Measurements from ENCODE around the gene CDC25A. TPM values are rescaled to one million over a fixed set of nuclear protein-coding genes. Genes with fewer than 3 reads are reported as not detected.

CDC25A gene
- total and polyA plus RNA-seq, 2 of the 8 experiments (the other 6 are each of a cell fraction or from before 2014, with no cell fraction given), result 20.7 to 62.1 TPM

DNA sequence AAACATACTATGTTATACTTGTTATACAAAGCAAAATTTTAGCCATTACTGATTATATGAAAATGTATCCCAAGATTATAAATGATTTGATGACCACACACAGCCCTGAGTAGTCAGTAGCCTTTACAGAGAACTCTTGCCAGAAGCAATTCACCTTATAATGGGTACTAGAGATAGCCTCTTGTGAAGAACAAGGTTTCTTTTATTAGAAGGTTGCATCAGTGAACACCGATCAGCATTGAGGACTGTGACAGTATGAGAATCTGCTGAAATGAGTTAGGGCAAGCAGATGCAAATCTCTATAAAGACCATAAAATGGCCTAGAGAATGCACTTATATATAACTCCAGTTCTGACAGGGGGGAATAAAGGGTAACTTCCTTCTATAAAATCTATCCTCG, 10.1 kb downstream of the CDC25A start:
- Histone ChIP-seq H4K8ac (ENCODE audit: extremely low read depth, insufficient read depth, low read length) (no peak overlapping the region), H2BK20ac (ENCODE audit: low read length) (no peak overlapping the region), H3K18ac (ENCODE audit: extremely low read depth, low read length) (no peak overlapping the region), H3K9ac (replicated peaks in 1 of 4; ENCODE audit: extremely low read depth in 1 of 4, low read depth in 3 of 4, low read length in 3 of 4) (no peak overlapping the region), H3K79me2 (ENCODE audit: control insufficient read depth in 1 of 2, insufficient read depth in 2 of 2, low read length in 2 of 2) (peaks cover 0 to 57% of the 10 kb centered on the region in 2 experiments; a peak in 2 of 4 replicates), H3K23me2 (ENCODE audit: low read depth, low read length) (no peaks in the 10 kb centered on the region), H3K4ac (replicated peaks; ENCODE audit: insufficient read length, low read depth, low read length) (no peak overlapping the region), H3K79me1 (ENCODE audit: low read depth, low read length) (peaks cover 2% of the 10 kb centered on the region; the same call in 1 of the 2 replicates), H3K9me3 (ENCODE audit: insufficient read depth in 2 of 2, low read depth in 1 of 2, low read length in 1 of 2) (no peaks in the 10 kb centered on the region), H3K4me3 (ENCODE audit: extremely low read depth in 1 of 4, insufficient read depth in 2 of 4, low read depth in 3 of 4, low read length in 4 of 4) (no peak overlapping the region), H2BK5ac (ENCODE audit: low read depth, low read length) (no peak overlapping the region), H2AFZ (ENCODE audit: low read length) (no peak overlapping the region), H3K27ac (ENCODE audit: low read depth, low read length) (no peak overlapping the region), H2BK15ac (ENCODE audit: low read length) (no peak overlapping the region), H2AK5ac (ENCODE audit: low read depth, low read length) (no peak overlapping the region), H3K14ac (ENCODE audit: insufficient read length) (no peak overlapping the region), H3K56ac (replicated peaks; ENCODE audit: insufficient read length, low read depth, low read length) (no peak overlapping the region), H2BK12ac (ENCODE audit: low read depth, low read length) (no peak overlapping the region), H3K4me2 (ENCODE audit: insufficient read depth in 1 of 2, low read depth in 2 of 2, low read length in 2 of 2) (no peak overlapping the region), H4K20me1 (replicated peaks in 1 of 2; ENCODE audit: control insufficient read depth in 1 of 2, insufficient read depth in 2 of 2, low read length in 2 of 2) (peaks cover 7 to 14% of the 10 kb centered on the region in 2 experiments), H3K27me3 (replicated peaks in 1 of 4; ENCODE audit: control insufficient read depth in 3 of 4, extremely low read depth in 1 of 4, insufficient read depth in 3 of 4, low read length in 3 of 4) (no peaks in the 10 kb centered on the region), H3K23ac (ENCODE audit: insufficient read length) (no peak overlapping the region), H3K4me1 (replicated peaks in 1 of 4; ENCODE audit: control insufficient read depth in 3 of 4, insufficient read depth in 4 of 4, low read length in 3 of 4) (no peaks in the 10 kb centered on the region), H4K91ac (replicated peaks; ENCODE audit: insufficient read length, low read length) (no peak overlapping the region), H2BK120ac (replicated peaks; ENCODE audit: low read depth, low read length) (no peak overlapping the region), H3K36me3 (ENCODE audit: control insufficient read depth in 2 of 4, insufficient read depth in 4 of 4, low read length in 3 of 4) (peaks cover 63 to 98% (median 89%) of the 10 kb centered on the region in 4 experiments), H4K5ac (ENCODE audit: insufficient read length, low read depth, low read length) (no peak overlapping the region)
- TF ChIP-seq GABPA (IDR thresholded peaks at IDR 0.05; ENCODE audit: borderline replicate concordance, insufficient read depth, low read length) (no peak), BACH1 (IDR thresholded peaks at IDR 0.05; ENCODE audit: low read length) (no peak), JUND (IDR thresholded peaks at IDR 0.05; ENCODE audit: low read length) (no peak), SP4 (IDR thresholded peaks at IDR 0.05; ENCODE audit: low read length) (no peak), TCF12 (IDR thresholded peaks at IDR 0.05; ENCODE audit: low read depth, low read length) (no peak), SP1 (IDR thresholded peaks at IDR 0.05; ENCODE audit: low read depth, low read length) (no peak), TAF7 (optimal IDR thresholded peaks at IDR 0.05; ENCODE audit: borderline replicate concordance, low read depth, low read length) (no peak)
- CTCF ChIA-PET (ENCODE audit: partially characterized antibody), result interaction anchor here (1.1 to 1.6 kb wide), 4 partner anchors 17 to 258 kb away, joined by 3 to 5 read pairs (median 3); no protein-coding TSS in a partner anchor
- POLR2A ChIA-PET (ENCODE audit: partially characterized antibody), result interaction anchor here (1.8 to 1.9 kb wide), 2 partner anchors 9 to 11 kb away, joined by 4 to 8 read pairs; partner anchors contain the start of gene CDC25A
- DNase-seq (ENCODE audit: low read depth in 1 of 2, low spot score in 2 of 2) (no peak), FAIRE-seq (no peak)
- 92% methylated on average over 2 of the region's 2 CpGs; no CpG with 5 or more reads in 1 of the 2 experiments for WGBS, 2 experiments (ENCODE audit: extremely low coverage in 1 of 2, insufficient coverage in 1 of 2, insufficient read length in 1 of 2, insufficient replicate concordance in 2 of 2, low coverage in 1 of 2, low lambda C conversion rate in 2 of 2, missing lambda C conversion rate in 1 of 2)

All from H1 (cell line).